ENCODE data around the gene DUSP22.
"Not testable (repeated sequence)": the region's sequence is repeated elsewhere in the genome, so short reads cannot be mapped to it uniquely, and the experiment has no call there.

DUSP22 gene

GRCh38 chr6:325161-325860 is 33.0 kb downstream of the DUSP22 start:
- not testable (repeated sequence) for DNase-seq

GRCh38 chr6:326066-326465 is 33.8 kb downstream of the DUSP22 start:
- DNase-seq, result not testable (repeated sequence)

GRCh38 chr6:326896-327537 is 34.7 kb downstream of the DUSP22 start:
- no peak for DNase-seq

- no peak for DNase-seq
Measured at GRCh38 chr6:327538-328116, 35.3 kb downstream of the DUSP22 start.

- no peak for DNase-seq
Measured at GRCh38 chr6:328136-328670, 35.9 kb downstream of the DUSP22 start.

- no peak for DNase-seq
Measured at GRCh38 chr6:328924-329323, 36.6 kb downstream of the DUSP22 start.

GRCh38 chr6:329888-330691 is 37.8 kb downstream of the DUSP22 start:
- DNase-seq, result no peak

GRCh38 chr6:330948-331347 is 38.7 kb downstream of the DUSP22 start:
- DNase-seq, result no peak

- DNase-seq, result no peak
Measured at GRCh38 chr6:331622-332521, 39.6 kb downstream of the DUSP22 start.

GRCh38 chr6:332671-333070 is 40.4 kb downstream of the DUSP22 start:
- no peak for DNase-seq

- DNase-seq, result no peak
Measured at GRCh38 chr6:333379-334002, 41.2 kb downstream of the DUSP22 start.

GRCh38 chr6:334536-335510 is 42.5 kb downstream of the DUSP22 start:
- DNase-seq, result no peak

- no peak for DNase-seq
Measured at GRCh38 chr6:335572-335971, 43.3 kb downstream of the DUSP22 start.

- DNase-seq, result no peak
Measured at GRCh38 chr6:336159-337114, 44.1 kb downstream of the DUSP22 start.

GRCh38 chr6:337805-338368 is 45.6 kb downstream of the DUSP22 start:
- DNase-seq, result no peak

- no peak for DNase-seq
Measured at GRCh38 chr6:338815-339262, 46.6 kb downstream of the DUSP22 start.

- DNase-seq, result no peak
Measured at GRCh38 chr6:339480-339879, 47.2 kb downstream of the DUSP22 start.

GRCh38 chr6:340186-340955 is 48.1 kb downstream of the DUSP22 start:
- no peak for DNase-seq

Measured in NCI-H446 treated with DMSO at 0.1 percent for 48 hours (cell line).